Fibroblast of villous mesenchyme (primary cell): Measurements from ENCODE around the gene GFAP. TPM values are rescaled to one million over a fixed set of nuclear protein-coding genes. Genes with fewer than 3 reads are reported as not detected.

ENCODE experiments used
- DNase-seq: peaks from one replicate; pipeline ENCODE4 v3.0.0-alpha.2; 2010; ENCODE audit warnings: low read depth
- H3K4me3 ChIP-seq: 2 replicates; pipeline ENCODE4 v1.5.1; 2011; ENCODE audit warnings: low read depth, mild to moderate bottlenecking, low read length
- total RNA-seq: library from RNA; depleted of rRNA; stranded (reverse); fragments of >200 nt; gene quantifications from 2 replicates; pipeline ENCODE4 v1.2.3, GENCODE V29; 2012
- TF ChIP-seq, protein P1 (sequence below): IDR thresholded peaks from 2 replicates; pipeline ENCODE4 v1.5.1; 2012; ENCODE audit warnings: low read depth, mild to moderate bottlenecking, low read length; ENCODE audit not compliant: insufficient read depth

The GFAP gene
- total RNA-seq, 1 donor, result 0.86 TPM

GRCh38 chr17:44877121-44877520 is 38.2 kb downstream of the GFAP start:
- no peak overlapping the region for H3K4me3 ChIP-seq
- no peak for DNase-seq
- TF ChIP-seq, protein P1, sequence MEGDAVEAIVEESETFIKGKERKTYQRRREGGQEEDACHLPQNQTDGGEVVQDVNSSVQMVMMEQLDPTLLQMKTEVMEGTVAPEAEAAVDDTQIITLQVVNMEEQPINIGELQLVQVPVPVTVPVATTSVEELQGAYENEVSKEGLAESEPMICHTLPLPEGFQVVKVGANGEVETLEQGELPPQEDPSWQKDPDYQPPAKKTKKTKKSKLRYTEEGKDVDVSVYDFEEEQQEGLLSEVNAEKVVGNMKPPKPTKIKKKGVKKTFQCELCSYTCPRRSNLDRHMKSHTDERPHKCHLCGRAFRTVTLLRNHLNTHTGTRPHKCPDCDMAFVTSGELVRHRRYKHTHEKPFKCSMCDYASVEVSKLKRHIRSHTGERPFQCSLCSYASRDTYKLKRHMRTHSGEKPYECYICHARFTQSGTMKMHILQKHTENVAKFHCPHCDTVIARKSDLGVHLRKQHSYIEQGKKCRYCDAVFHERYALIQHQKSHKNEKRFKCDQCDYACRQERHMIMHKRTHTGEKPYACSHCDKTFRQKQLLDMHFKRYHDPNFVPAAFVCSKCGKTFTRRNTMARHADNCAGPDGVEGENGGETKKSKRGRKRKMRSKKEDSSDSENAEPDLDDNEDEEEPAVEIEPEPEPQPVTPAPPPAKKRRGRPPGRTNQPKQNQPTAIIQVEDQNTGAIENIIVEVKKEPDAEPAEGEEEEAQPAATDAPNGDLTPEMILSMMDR, result no peak

- no peak overlapping the region for H3K4me3 ChIP-seq
- TF ChIP-seq, protein P1, result no peak
Measured at GRCh38 chr17:44875761-44876160, 39.5 kb downstream of the GFAP start.

GRCh38 chr17:44872131-44872768 is 43.0 kb downstream of the GFAP start:
- TF ChIP-seq, protein P1, result no peak
- no peak for DNase-seq
- no peak overlapping the region for H3K4me3 ChIP-seq

More at GRCh38 chr17:44875761-44876160, 39.5 kb downstream of the GFAP start:
- DNase-seq, result no peak

GRCh38 chr17:44871556-44871955 is 43.7 kb downstream of the GFAP start:
- no peak overlapping the region for H3K4me3 ChIP-seq
- DNase-seq, result no peak
- TF ChIP-seq, protein P1, result no peak

GRCh38 chr17:44867841-44868240 is 47.5 kb downstream of the GFAP start:
- peak; percentile 39 for DNase-seq
- TF ChIP-seq, protein P1, result no peak
- H3K4me3 ChIP-seq, result no peak overlapping the region

- no peak overlapping the region for H3K4me3 ChIP-seq
- TF ChIP-seq, protein P1, result no peak
- DNase-seq, result peak; percentile 51
Measured at GRCh38 chr17:44865931-44866330, 49.4 kb downstream of the GFAP start.

DNA sequence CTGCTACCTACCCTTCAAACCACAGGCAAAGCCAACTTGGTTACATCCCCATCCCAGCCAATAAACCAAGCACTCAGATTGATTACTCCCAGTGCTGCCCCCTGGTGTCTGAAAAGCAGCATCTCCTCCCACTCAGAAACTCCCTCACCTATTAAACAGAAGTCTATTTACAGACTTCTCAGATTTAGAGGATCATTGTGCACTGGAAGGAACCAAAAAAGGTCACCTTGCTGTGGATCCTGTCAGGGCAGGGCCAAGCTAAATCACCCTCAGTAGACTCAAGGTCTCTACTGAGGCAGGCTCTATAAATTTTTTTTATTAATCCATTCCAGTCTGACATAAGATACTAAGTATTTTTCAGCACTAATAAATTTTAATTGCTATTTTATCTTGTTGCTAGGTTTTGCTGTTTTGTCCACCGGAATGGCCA is 50.1 kb downstream of the GFAP start:
- DNase-seq, result peak; percentile 81
- TF ChIP-seq, protein P1, result peak; percentile 86

More for the DNA sequence above, 50.1 kb downstream of the GFAP start:
- no peak overlapping the region for H3K4me3 ChIP-seq
